MCF 10A (cell line): ENCODE measurements around the gene EPOP. TPM values are rescaled to one million over a fixed set of nuclear protein-coding genes. Genes with fewer than 3 reads are reported as not detected.
A peak's percentile ranks its signal among the peaks of the same experiment; 100 is the strongest.

Source experiments
- BruUV-seq: library from RNA; stranded (reverse); fragments of 400-500 nt; replicated peaks from 2 replicates; lab custom pipeline; 2021; lab: Mats Ljungman, UMichigan
- CTCF ChIA-PET: fragments of 300-600 bp; sonication (Branson Sonifier 250); formaldehyde crosslinking; extraction: SDS; loops from one replicate; lab custom pipeline; 2021; ENCODE audit warnings: antibody characterized with exemption, inconsistent platforms; lab: Yijun Ruan, JAX
- POLR2A ChIA-PET: fragments of 300-600, 350-650 bp; sonication (Branson Sonifier 250); formaldehyde crosslinking; extraction: SDS; loops from one replicate; lab custom pipeline; 2020; ENCODE audit warnings: antibody characterized with exemption, inconsistent platforms; lab: Yijun Ruan, JAX
- DNase-seq: peaks from one replicate; pipeline ENCODE4 v3.0.0-alpha.2; 2018; ENCODE audit not compliant: unreplicated experiment
- H3K27ac Mint-ChIP-seq: one replicate; pipeline ENCODE4 v1.8.0; 2022; ENCODE audit warnings: mild to moderate bottlenecking, low read depth, mixed read lengths; ENCODE audit not compliant: unreplicated experiment
- H3K27me3 Mint-ChIP-seq: one replicate; pipeline ENCODE4 v1.8.0; 2022; ENCODE audit warnings: mixed read lengths; ENCODE audit not compliant: insufficient read depth, unreplicated experiment
- H3K36me3 Mint-ChIP-seq: one replicate; pipeline ENCODE4 v1.8.0; 2022; ENCODE audit warnings: mild to moderate bottlenecking, moderate library complexity, mixed read lengths; ENCODE audit not compliant: insufficient read depth, unreplicated experiment
- H3K4me1 Mint-ChIP-seq: one replicate; pipeline ENCODE4 v1.8.0; 2022; ENCODE audit warnings: mixed read lengths; ENCODE audit not compliant: insufficient read depth, unreplicated experiment
- H3K4me3 Mint-ChIP-seq: one replicate; pipeline ENCODE4 v1.8.0; 2022; ENCODE audit warnings: mild to moderate bottlenecking, moderate library complexity, mixed read lengths; ENCODE audit not compliant: unreplicated experiment
- H3K9me3 Mint-ChIP-seq: one replicate; pipeline ENCODE4 v1.8.0; 2022; ENCODE audit warnings: mixed read lengths; ENCODE audit not compliant: unreplicated experiment
- CTCF ChIP-seq: fragments of 200-600 bp; IDR thresholded peaks from one replicate; pipeline ENCODE4 v1.8.0; 2022; ENCODE audit warnings: antibody characterized with exemption, mild to moderate bottlenecking; ENCODE audit not compliant: unreplicated experiment
- intact Hi-C: fragments of 100-400 bp; cut with micrococcal nuclease; formaldehyde crosslinking; loops from 2 replicates; pipeline ENCODE4 v1.14.1; 2022
- total RNA-seq: library from RNA; stranded (reverse); gene quantifications from 2 replicates; pipeline ENCODE4 v1.2.3, GENCODE V29; 2022

The EPOP gene
- total RNA-seq, 1 experiment from 2014 or later, result 3.6 TPM

- intact Hi-C loops, result loop anchor here (2.0 to 10.0 kb wide), 2 partner anchors 27 to 51 kb away; partner anchors contain the start of gene PSMB3
- H3K4me1 Mint-ChIP-seq, result peaks cover 17% of the 10 kb centered on the region
- CTCF ChIA-PET, result interaction anchor here (0.6 to 1.5 kb wide), 4 partner anchors 21 to 28 kb away, joined by 3 to 5 read pairs (median 4); no protein-coding TSS in a partner anchor
- BruUV-seq, result TSS peak; percentile 35
- POLR2A ChIA-PET, result interaction anchor here (0.6 to 4.6 kb wide), 17 partner anchors 10 to 1058 kb away, joined by 3 to 39 read pairs (median 4); partner anchors contain the start of genes CISD3, EPOP, LASP1 and PSMB3
- no peaks in the 10 kb centered on the region for H3K9me3 Mint-ChIP-seq
- H3K27ac Mint-ChIP-seq, result peak overlapping the region; percentile 90
- peak overlapping the region; percentile 99 for H3K4me3 Mint-ChIP-seq
- no peak for TF ChIP-seq CTCF
- peaks cover 22% of the 10 kb centered on the region for H3K36me3 Mint-ChIP-seq
- peak; percentile 95 for DNase-seq
- H3K27me3 Mint-ChIP-seq, result no peaks in the 10 kb centered on the region
Observed at GRCh38 chr17:38703742-38704605, 29.2 kb upstream of the EPOP start.

- POLR2A ChIA-PET, result interaction anchor here (0.6 to 4.6 kb wide), 11 partner anchors 25 to 698 kb away, joined by 3 to 39 read pairs (median 4); partner anchors contain the start of genes CISD3, EPOP, FBXL20 and PSMB3
- intact Hi-C loops, result loop anchor here (2.0 to 10.0 kb wide), 2 partner anchors 26 to 52 kb away; partner anchors contain the start of gene PSMB3
- no TSS peak for BruUV-seq
- Mint-ChIP-seq H3K27me3 (peaks cover 2% of the 10 kb centered on the region), H3K9me3 (no peaks in the 10 kb centered on the region), H3K4me3 (peak overlapping the region; percentile 99), H3K4me1 (peaks cover 17% of the 10 kb centered on the region), H3K36me3 (peaks cover 22% of the 10 kb centered on the region), H3K27ac (peak overlapping the region; percentile 90)
- TF ChIP-seq CTCF, result no peak
- peak; percentile 36 for DNase-seq
- CTCF ChIA-PET, result interaction anchor here (0.6 kb wide), 1 partner anchor 1026 kb away, joined by 3 read pairs; no protein-coding TSS in a partner anchor
Observed at GRCh38 chr17:38702916-38703741, 28.4 kb upstream of the EPOP start.

- H3K4me3 Mint-ChIP-seq, result peak overlapping the region; percentile 99
- ChIA-PET POLR2A (interaction anchor here (0.6 to 4.6 kb wide), 14 partner anchors 20 to 699 kb away, joined by 3 to 39 read pairs (median 4); partner anchors contain the start of genes CISD3, EPOP, FBXL20 and LASP1), CTCF (interaction anchor here (0.6 to 0.7 kb wide), 2 partner anchors 288 to 1027 kb away, joined by 3 read pairs; no protein-coding TSS in a partner anchor)
- intact Hi-C loops, result loop anchor here (2.0 to 10.0 kb wide), 2 partner anchors 26 to 52 kb away; partner anchors contain the start of gene PSMB3
- no peak for TF ChIP-seq CTCF
- DNase-seq, result peak; percentile 88
- peak overlapping the region; percentile 75 for H3K27ac Mint-ChIP-seq
- TSS peak; percentile 50 for BruUV-seq
- peaks cover 17% of the 10 kb centered on the region for H3K4me1 Mint-ChIP-seq
- peaks cover 22% of the 10 kb centered on the region for H3K36me3 Mint-ChIP-seq
- H3K27me3 Mint-ChIP-seq, result peaks cover 9% of the 10 kb centered on the region
- no peaks in the 10 kb centered on the region for H3K9me3 Mint-ChIP-seq
Observed at GRCh38 chr17:38702166-38702915, 27.6 kb upstream of the EPOP start.
